ENCODE results near the gene RBBP7.

Gene RBBP7

GRCh38 chrX:16827225-16827624 is 42.9 kb downstream of the RBBP7 start:
- no peaks in the 10 kb centered on the region for H3K9me3 ChIP-seq (ENCODE audit: control insufficient read depth, low read length)
- no peaks in the 10 kb centered on the region for H3K4me1 ChIP-seq (ENCODE audit: control insufficient read depth, insufficient read depth, low read length)
- no peaks in the 10 kb centered on the region for H3K27me3 ChIP-seq (ENCODE audit: control insufficient read depth, insufficient read depth, low read length, poor library complexity, severe bottlenecking)
- no peaks in the 10 kb centered on the region for H3K36me3 ChIP-seq (ENCODE audit: control insufficient read depth, insufficient read depth, low read length)
- H3K4me3 ChIP-seq (ENCODE audit: insufficient read depth, low read depth, low read length) = no peak overlapping the region
- H3K27ac ChIP-seq (ENCODE audit: insufficient read depth, low read depth, low read length, poor library complexity, severe bottlenecking) = no peak overlapping the region
- WGBS, 2 experiments = 96 to 100% methylated on average over 2 of the region's 2 CpGs

GRCh38 chrX:16826207-16826606 is 44.0 kb downstream of the RBBP7 start:
- WGBS, 2 experiments = 80 to 95% methylated on average over 2 to 3 of the region's 3 CpGs
- Histone ChIP-seq H3K27ac (ENCODE audit: insufficient read depth, low read depth, low read length, poor library complexity, severe bottlenecking) (no peak overlapping the region), H3K9me3 (ENCODE audit: control insufficient read depth, low read length) (no peaks in the 10 kb centered on the region), H3K27me3 (ENCODE audit: control insufficient read depth, insufficient read depth, low read length, poor library complexity, severe bottlenecking) (no peaks in the 10 kb centered on the region), H3K4me1 (ENCODE audit: control insufficient read depth, insufficient read depth, low read length) (no peaks in the 10 kb centered on the region), H3K36me3 (ENCODE audit: control insufficient read depth, insufficient read depth, low read length) (no peaks in the 10 kb centered on the region), H3K4me3 (ENCODE audit: insufficient read depth, low read depth, low read length) (no peak overlapping the region)

DNA sequence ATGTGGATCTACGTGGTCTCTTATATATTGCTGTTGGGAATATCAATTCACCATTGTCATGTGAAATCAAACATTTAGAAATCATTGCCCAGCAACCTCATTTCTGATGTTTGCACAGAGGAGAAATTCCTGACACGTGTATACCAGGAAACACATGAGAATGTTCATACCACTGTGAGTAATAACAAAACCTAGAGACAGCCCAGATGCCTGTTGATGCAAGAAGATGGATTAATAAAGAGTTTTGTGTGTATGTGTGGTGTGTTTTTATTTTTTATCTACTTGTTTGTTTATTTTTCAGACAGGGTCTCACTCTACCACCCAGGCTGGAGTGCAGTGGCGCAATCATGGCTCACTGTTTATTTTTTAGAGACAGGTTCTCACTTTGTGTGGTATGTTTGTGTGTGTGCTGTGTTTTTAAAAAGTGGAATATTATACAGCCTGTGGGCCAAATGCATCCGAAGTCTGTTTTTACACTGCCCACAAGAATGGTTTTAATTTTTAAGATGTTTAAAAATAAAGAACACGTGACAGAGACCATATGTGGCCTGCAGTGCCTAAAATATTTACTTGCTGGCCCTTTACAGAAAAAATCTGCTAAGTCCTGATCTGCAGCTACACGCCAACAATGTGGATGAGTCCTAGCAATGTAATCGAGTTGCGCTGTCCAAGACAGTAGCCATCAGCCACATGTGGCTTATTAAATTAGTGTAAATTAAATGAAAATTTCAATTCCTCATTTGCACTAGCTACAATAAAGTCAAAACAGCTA is 44.7 kb downstream of the RBBP7 start:
- H3K9me3 ChIP-seq (ENCODE audit: control insufficient read depth, low read length) = no peaks in the 10 kb centered on the region
- no peaks in the 10 kb centered on the region for H3K27me3 ChIP-seq (ENCODE audit: control insufficient read depth, insufficient read depth, low read length, poor library complexity, severe bottlenecking)
- no peaks in the 10 kb centered on the region for H3K4me1 ChIP-seq (ENCODE audit: control insufficient read depth, insufficient read depth, low read length)
- H3K27ac ChIP-seq (ENCODE audit: insufficient read depth, low read depth, low read length, poor library complexity, severe bottlenecking) = no peak overlapping the region
- H3K36me3 ChIP-seq (ENCODE audit: control insufficient read depth, insufficient read depth, low read length) = peaks cover 2% of the 10 kb centered on the region
- 89 to 94% methylated on average over 6 of the region's 8 CpGs for WGBS, 2 experiments
- no peak overlapping the region for H3K4me3 ChIP-seq (ENCODE audit: insufficient read depth, low read depth, low read length)

DNA sequence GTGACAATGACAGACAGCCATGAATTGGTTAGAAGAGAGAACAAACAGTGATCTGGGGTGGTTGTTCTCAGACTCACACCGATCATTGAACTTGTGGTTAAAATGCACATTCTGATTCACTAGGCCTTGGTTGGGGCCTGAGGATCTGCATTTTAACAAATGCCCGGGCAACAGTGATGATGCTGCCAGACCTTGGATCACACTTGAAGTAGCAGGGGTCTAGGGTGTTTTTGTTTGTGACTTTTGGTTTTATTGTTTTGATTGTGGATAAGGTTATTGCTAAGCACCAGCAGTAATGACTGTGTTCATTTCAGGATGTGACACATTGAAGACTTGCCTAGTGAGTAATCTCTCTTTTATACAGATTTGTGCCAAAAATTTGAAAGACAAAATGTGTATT is 47.4 kb downstream of the RBBP7 start:
- 93 to 96% methylated on average over 2 of the region's 2 CpGs for WGBS, 2 experiments
- Histone ChIP-seq H3K27me3 (ENCODE audit: control insufficient read depth, insufficient read depth, low read length, poor library complexity, severe bottlenecking) (no peaks in the 10 kb centered on the region), H3K27ac (ENCODE audit: insufficient read depth, low read depth, low read length, poor library complexity, severe bottlenecking) (no peak overlapping the region), H3K4me1 (ENCODE audit: control insufficient read depth, insufficient read depth, low read length) (no peaks in the 10 kb centered on the region), H3K4me3 (ENCODE audit: insufficient read depth, low read depth, low read length) (no peak overlapping the region), H3K36me3 (ENCODE audit: control insufficient read depth, insufficient read depth, low read length) (peaks cover 7% of the 10 kb centered on the region), H3K9me3 (ENCODE audit: control insufficient read depth, low read length) (no peaks in the 10 kb centered on the region)

- no peaks in the 10 kb centered on the region for H3K4me1 ChIP-seq (ENCODE audit: control insufficient read depth, insufficient read depth, low read length)
- H3K27me3 ChIP-seq (ENCODE audit: control insufficient read depth, insufficient read depth, low read length, poor library complexity, severe bottlenecking) = no peaks in the 10 kb centered on the region
- H3K9me3 ChIP-seq (ENCODE audit: control insufficient read depth, low read length) = no peaks in the 10 kb centered on the region
- WGBS, 2 experiments = 95 to 98% methylated on average over 4 to 5 of the region's 5 CpGs
- H3K27ac ChIP-seq (ENCODE audit: insufficient read depth, low read depth, low read length, poor library complexity, severe bottlenecking) = no peak overlapping the region
- H3K4me3 ChIP-seq (ENCODE audit: insufficient read depth, low read depth, low read length) = no peak overlapping the region
- peaks cover 7% of the 10 kb centered on the region for H3K36me3 ChIP-seq (ENCODE audit: control insufficient read depth, insufficient read depth, low read length)
Observed at GRCh38 chrX:16819634-16820033, 50.5 kb downstream of the RBBP7 start.

DNA sequence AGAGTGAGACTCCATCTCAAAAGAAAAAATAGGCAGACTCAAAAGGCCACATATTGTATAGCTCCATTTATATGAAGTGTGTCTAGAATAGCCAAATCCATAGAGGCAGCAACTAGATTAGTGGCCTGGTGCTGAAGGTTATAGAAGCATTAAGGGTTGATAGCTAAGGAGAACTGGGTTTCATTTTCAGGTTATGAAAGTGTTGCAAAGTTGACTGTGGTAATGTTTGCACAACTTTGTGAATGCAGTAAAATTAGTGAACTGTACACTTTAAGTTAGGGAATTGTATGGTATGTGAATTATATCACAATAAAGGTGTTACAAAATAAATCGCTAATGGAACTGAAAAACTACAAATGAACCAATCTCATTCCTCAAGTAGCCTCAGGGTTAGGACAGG is 55.6 kb downstream of the RBBP7 start:
- H3K36me3 ChIP-seq (ENCODE audit: control insufficient read depth, insufficient read depth, low read length) = no peaks in the 10 kb centered on the region
- no peak overlapping the region for H3K4me3 ChIP-seq (ENCODE audit: insufficient read depth, low read depth, low read length)
- no peaks in the 10 kb centered on the region for H3K4me1 ChIP-seq (ENCODE audit: control insufficient read depth, insufficient read depth, low read length)
- H3K27ac ChIP-seq (ENCODE audit: insufficient read depth, low read depth, low read length, poor library complexity, severe bottlenecking) = no peak overlapping the region
- no peaks in the 10 kb centered on the region for H3K27me3 ChIP-seq (ENCODE audit: control insufficient read depth, insufficient read depth, low read length, poor library complexity, severe bottlenecking)
- WGBS, 2 experiments = 100% methylated on average over 1 of the region's 1 CpG; no CpG with 5 or more reads in 1 of the 2 experiments
- no peaks in the 10 kb centered on the region for H3K9me3 ChIP-seq (ENCODE audit: control insufficient read depth, low read length)

DNA sequence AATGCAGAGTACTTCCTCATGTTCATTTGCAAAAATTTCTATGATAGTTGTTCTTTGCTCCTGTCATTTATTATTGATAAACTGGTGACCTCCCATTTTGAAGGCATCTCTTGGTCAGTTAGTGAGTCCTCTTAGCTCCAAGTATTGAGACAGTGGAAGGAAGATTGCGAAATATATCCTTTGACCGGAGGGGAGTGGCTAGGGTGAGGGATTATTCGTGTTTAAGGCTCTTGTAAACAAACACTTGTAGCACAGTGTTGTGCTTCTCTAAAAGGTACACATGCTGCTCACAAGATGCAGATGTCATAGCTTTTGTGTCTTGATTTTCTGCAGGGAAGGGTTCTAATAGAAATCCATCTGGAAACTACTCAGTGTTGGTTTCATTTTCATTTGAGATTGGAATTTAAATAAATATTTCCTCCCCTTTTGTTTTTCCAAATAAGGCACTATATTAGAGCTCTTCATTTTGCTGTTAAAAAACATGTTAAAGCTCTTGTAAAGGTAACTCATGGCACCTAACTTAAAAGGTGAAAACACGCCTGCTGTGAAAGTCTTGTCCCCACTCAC is 62.1 kb downstream of the RBBP7 start:
- Histone ChIP-seq H3K4me1 (ENCODE audit: control insufficient read depth, insufficient read depth, low read length) (no peaks in the 10 kb centered on the region), H3K4me3 (ENCODE audit: insufficient read depth, low read depth, low read length) (no peak overlapping the region), H3K9me3 (ENCODE audit: control insufficient read depth, low read length) (no peaks in the 10 kb centered on the region), H3K27ac (ENCODE audit: insufficient read depth, low read depth, low read length, poor library complexity, severe bottlenecking) (no peak overlapping the region), H3K27me3 (ENCODE audit: control insufficient read depth, insufficient read depth, low read length, poor library complexity, severe bottlenecking) (no peaks in the 10 kb centered on the region), H3K36me3 (ENCODE audit: control insufficient read depth, insufficient read depth, low read length) (no peaks in the 10 kb centered on the region)
- WGBS, 2 experiments = 83 to 87% methylated on average over 4 of the region's 4 CpGs

DNA sequence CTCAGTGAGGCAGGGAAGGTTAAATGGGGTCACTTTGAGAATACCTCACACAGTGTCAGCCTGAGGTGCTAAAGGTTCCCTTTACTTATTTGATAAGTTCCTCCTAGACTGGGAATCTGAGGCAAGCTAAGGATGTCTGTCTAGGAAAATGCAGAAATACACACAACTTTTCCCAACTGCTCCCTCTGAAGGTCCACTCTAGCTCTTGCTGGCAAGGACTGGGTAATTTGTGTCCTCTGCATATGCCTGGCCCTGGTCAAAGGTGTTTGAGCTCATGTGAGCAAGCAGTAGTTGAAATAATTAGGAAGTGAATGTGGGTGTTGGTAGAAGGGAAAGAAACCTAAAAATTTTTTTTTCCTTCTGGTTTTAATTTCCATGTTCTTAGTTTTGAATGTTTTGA is 62.6 kb downstream of the RBBP7 start:
- Histone ChIP-seq H3K9me3 (ENCODE audit: control insufficient read depth, low read length) (no peaks in the 10 kb centered on the region), H3K4me1 (ENCODE audit: control insufficient read depth, insufficient read depth, low read length) (no peaks in the 10 kb centered on the region), H3K27ac (ENCODE audit: insufficient read depth, low read depth, low read length, poor library complexity, severe bottlenecking) (no peak overlapping the region), H3K27me3 (ENCODE audit: control insufficient read depth, insufficient read depth, low read length, poor library complexity, severe bottlenecking) (no peaks in the 10 kb centered on the region), H3K36me3 (ENCODE audit: control insufficient read depth, insufficient read depth, low read length) (no peaks in the 10 kb centered on the region), H3K4me3 (ENCODE audit: insufficient read depth, low read depth, low read length) (no peak overlapping the region)

DNA sequence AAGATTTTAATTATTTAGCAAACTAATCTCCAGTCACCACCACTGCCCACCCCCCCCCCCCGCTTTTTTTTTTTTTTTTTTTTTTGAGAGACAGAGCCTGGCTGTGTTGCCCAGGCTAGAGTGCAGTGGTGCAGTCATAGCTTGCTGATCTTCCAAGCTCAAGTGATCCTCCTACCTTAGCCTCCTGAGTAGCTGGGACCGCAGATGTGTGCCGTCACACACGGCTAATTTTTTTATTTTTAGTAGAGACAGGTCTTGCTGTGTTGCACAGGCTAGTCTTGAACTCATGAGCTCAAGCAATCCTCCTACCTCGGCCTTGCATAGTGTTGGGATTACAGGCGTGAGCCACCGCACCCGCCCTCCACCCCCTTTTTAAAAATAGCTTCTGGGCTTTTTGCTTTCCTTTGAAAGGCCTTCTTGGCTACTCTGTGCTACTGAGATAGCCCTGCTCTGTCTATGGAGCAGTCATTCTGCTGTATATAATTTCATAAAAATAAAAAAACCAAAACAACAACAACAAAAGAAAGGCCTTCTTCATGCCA is 65.2 kb downstream of the RBBP7 start:
- Histone ChIP-seq H3K27ac (ENCODE audit: insufficient read depth, low read depth, low read length, poor library complexity, severe bottlenecking) (no peak overlapping the region), H3K27me3 (ENCODE audit: control insufficient read depth, insufficient read depth, low read length, poor library complexity, severe bottlenecking) (no peaks in the 10 kb centered on the region), H3K4me3 (ENCODE audit: insufficient read depth, low read depth, low read length) (no peak overlapping the region), H3K4me1 (ENCODE audit: control insufficient read depth, insufficient read depth, low read length) (no peaks in the 10 kb centered on the region), H3K36me3 (ENCODE audit: control insufficient read depth, insufficient read depth, low read length) (no peaks in the 10 kb centered on the region), H3K9me3 (ENCODE audit: control insufficient read depth, low read length) (no peaks in the 10 kb centered on the region)
- WGBS, 2 experiments = 94 to 99% methylated on average over 7 of the region's 8 CpGs

GRCh38 chrX:16797841-16798240 is 72.3 kb downstream of the RBBP7 start:
- H3K36me3 ChIP-seq (ENCODE audit: control insufficient read depth, insufficient read depth, low read length) = no peaks in the 10 kb centered on the region
- H3K27me3 ChIP-seq (ENCODE audit: control insufficient read depth, insufficient read depth, low read length, poor library complexity, severe bottlenecking) = no peaks in the 10 kb centered on the region
- H3K4me3 ChIP-seq (ENCODE audit: insufficient read depth, low read depth, low read length) = no peak overlapping the region
- no peaks in the 10 kb centered on the region for H3K9me3 ChIP-seq (ENCODE audit: control insufficient read depth, low read length)
- no peaks in the 10 kb centered on the region for H3K4me1 ChIP-seq (ENCODE audit: control insufficient read depth, insufficient read depth, low read length)
- H3K27ac ChIP-seq (ENCODE audit: insufficient read depth, low read depth, low read length, poor library complexity, severe bottlenecking) = no peak overlapping the region
- WGBS, 2 experiments = 90 to 100% methylated on average over 2 of the region's 4 CpGs

Data from ectodermal cell (in vitro differentiated cells).